PC-9 (cell line): ENCODE results near the gene ANXA1.

ENCODE experiments used
- CTCF ChIP-seq: fragments of 200-600 bp; sonication (generic); conservative IDR thresholded peaks from 2 replicates; pipeline ENCODE4 v1.6.1; 2017; ENCODE audit warnings: mixed run types, antibody characterized with exemption, mild to moderate bottlenecking, moderate library complexity
- EZH2 ChIP-seq: fragments of 200-600 bp; sonication (generic); IDR thresholded peaks from 2 replicates; pipeline ENCODE4 v1.8.0; 2017; ENCODE audit warnings: antibody characterized with exemption, low read depth

- TF ChIP-seq CTCF (peak; percentile 80), EZH2 (no peak)
Observed at GRCh38 chr9:73183917-73184861, 32.5 kb downstream of the ANXA1 start.
